HG03108 (cell line): Measurements from ENCODE around the gene TBC1D28.
"Not testable (repeated sequence)": the region's sequence is repeated elsewhere in the genome, so short reads cannot be mapped to it uniquely, and the experiment has no call there.

Source experiments
- ATAC-seq: cut with Tn5 transposase; IDR thresholded peaks from one replicate; pipeline ENCODE4 v1.9.1; 2021; ENCODE audit warnings: moderate library complexity; ENCODE audit not compliant: unreplicated experiment

TBC1D28 gene

GRCh38 chr17:18617613-18618012 lies 26.6 kb downstream of the TBC1D28 start:
- not testable (repeated sequence) for ATAC-seq

DNA sequence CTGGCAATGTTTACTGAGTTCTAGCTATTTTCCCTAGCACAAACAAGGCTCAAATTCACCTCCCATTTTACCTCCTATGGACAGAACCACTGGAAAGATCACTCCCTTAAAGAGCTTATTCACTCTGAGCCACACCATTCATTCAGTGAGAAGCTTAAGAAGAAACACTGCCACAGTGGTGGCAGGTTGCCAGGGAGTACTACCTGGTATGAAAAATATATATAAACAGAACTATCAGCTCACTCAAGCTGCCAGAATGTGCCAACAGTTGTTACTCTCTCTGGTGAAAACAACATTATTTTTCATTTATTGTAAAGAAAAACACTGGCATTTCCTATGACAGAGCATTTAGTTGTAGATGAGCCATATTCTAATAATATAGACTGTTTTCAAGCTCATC lies 31.2 kb downstream of the TBC1D28 start:
- ATAC-seq = not testable (repeated sequence)

DNA sequence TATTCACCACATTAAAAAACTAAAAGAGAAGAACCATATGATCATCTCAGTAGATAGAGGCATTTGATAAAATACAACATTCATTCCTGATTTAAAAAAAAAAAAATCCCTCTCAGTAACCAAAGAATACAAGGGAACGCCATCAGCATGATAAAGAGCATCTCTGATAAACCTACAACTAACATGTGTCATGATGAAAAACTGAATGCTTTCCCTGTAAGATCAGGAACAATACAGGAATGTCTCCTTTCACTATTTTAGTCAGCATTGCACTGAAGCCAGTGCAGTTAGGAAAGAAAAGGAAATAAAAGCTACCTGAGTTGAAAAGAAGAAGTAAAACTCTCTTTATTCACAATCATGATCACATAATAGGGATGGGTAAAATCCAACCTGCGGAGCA lies 51.1 kb downstream of the TBC1D28 start:
- ATAC-seq = not testable (repeated sequence)
